ENCODE results near the gene BLOC1S3.

The BLOC1S3 gene

DNA sequence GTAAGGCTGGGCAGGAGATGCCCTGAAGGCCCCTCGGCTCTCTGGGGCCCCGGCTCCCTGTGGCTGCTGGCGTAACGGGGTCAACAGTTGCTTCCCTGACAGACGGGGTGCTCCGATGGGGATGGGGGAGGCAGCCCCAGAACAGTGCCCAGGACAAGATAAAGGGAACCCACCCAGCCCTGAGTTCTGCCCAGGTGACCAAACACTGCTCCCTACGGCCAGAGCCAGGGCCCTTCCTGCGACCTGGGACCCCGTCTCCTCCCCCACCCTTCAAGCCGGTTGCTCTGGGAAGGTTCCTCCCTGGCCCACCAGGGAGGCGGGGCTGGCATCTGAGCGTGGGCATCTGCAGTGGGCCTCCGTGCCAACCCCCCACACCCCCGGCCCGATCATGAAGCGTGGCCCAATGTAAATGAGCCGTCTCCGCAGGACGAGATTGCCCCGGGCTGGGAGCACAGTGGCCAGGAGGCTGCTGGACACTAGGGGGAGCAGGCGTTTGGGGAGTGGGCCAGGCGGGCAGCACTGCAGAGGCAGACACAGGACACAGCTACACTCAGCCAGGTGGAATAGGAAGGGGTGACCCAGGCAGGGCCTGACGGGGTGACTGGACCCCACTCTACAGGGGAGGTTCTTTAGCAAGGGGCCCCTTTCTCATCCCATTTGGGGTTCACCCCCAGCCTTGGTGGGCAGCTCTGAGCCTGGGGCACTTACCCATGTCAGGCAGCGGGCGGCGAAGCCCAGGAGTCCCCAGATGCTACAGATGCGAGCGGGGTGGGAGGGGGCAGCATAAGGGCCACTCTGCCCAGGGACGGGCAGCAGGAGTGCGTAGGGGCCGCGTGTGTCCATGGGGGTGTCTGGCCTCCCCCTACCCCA lies 16.6 kb upstream of the BLOC1S3 start:
- DNase-seq (ENCODE audit: low read depth): no peak

DNA sequence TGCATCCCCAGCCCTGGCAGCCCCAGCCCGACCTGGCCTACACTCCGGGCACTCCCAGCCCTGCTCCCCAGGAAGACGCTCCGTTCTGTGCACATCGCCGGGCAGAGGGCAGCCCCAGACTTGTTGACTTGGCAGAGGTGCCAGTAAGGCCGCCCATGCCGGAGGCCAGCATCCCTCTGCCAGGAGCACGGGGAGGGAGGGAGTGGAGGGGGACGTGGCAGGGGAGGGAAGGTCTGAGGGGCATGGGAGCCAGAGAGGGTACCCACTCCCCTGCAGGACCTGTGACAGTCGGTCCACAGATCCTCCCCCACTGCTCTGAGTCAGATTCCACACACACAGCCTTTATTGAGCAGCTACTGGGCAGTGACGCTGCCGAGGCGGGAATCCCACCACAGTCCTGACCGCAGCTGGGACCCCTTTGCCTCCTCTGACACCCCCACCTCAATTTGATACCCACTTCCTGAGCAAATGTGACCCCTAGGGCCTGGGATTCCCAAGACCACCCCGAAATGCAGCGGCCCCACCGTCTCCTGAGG lies 15.9 kb upstream of the BLOC1S3 start:
- DNase-seq (ENCODE audit: low read depth): no peak

DNA sequence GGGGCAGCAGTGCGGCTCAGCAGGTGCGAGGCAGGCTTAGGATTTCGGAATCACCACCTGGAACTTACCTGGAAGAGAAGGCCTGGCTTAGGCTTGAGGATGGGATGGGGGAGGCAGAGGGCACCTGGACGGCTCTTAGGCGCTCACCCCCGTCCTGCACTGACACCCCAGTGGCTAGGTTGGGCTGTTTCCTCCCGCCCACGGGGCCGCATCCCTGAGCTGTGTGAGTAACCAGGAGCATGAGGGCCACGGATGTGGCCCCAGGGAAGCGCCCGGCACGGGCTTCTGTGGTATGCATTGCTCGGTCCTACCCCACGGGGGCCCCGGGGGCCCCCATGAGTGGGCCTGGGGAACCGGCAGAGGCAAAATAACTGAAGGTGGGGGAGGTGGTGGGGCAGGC lies 15.4 kb upstream of the BLOC1S3 start:
- no peak for DNase-seq (ENCODE audit: low read depth)

DNA sequence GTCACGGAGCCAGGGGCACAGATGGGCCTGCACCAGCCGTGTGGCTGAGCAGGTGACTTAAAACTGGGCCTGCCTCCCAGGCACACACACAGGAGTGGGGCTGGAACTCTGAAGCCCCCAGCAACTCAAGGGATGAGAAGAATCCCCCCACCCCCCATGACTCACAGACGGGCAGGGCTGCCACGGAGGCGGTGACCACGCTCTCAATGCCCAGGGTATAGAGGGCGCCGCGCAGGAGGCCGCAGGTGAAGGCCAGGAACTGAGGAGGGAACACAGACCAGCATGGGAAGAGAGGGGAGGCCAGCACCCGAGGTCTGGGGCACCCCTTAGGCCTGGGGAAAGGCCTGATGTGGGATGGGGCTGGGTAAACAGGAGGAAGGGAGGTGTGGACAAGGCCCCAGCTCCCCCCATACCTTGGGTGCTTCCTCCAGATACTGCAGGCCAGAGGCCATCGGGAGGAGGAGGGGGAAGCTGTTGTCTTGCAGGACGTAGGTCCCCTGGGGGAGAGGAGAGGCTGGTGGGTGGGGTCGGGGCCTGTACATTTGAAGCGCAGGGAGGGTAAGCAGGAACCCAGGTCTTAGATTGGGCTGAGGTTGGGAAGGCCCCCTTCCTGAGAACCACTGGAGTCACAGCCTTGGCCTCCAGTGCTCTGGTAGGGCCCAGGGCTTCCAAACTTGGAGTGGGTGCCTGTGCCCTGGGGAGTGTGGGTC lies 14.7 kb upstream of the BLOC1S3 start:
- DNase-seq (ENCODE audit: low read depth): no peak

DNA sequence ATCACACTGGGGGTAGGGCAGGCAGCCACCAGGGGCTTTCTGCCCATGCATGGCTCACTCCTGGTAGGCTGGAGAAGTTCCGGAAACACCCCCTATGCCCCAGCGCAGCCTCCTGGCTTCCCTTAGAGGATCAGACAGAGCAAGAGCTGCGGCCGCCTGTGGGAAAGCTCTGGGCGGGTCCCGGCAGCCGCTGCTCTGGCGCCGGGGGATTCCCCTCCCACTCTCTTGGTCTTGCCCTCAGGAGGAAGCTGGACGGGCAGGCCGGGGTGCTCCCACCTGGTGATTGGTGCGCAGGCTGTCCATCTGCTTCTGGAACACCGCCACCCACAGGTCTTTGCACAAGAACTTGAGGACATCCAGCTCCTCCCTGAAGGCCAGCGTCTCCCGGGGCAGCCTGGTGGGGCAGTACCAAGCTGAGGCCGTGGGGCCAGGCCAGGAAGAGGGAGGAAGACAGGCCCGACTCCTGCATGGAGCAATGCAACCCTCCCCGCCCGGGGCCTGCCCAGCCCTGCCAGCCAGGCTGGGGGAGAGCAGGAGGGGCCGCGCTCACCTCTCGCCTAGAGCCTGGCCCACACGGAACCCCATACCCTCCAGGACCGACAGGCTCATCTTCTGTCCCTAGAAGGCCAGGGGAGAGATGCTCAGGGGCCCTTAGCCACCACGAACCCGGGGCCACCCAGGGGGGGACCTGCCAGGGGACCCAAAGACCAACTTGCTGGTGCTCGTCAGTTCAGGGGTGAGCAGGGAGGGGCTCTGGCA lies 13.8 kb upstream of the BLOC1S3 start:
- no peak for DNase-seq (ENCODE audit: low read depth)

DNA sequence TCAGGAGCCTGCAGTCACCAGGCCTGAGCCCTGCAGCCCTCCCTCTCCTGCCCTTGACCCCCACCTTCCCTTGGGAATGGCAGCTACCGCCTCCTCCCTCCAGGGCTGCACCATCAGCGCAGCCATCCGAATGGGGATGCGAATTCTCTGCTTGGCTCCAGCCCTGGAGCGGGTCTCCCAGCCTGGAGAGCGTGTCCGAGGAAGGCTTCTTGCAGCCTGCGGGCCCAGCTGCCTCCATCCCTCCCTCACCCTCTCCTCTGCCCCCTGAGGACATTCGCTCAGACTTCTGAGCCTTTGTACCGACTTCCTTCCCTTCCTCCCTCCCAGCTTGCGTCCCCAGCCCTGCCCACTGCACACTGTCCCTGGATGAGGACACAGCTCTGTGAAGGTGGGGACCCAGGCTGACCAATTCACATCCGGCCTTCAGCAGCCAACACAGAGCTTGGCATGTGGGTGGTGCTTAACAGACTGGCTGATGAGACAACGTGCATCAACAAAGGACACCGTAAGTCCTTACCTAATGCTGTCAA lies 11.8 kb upstream of the BLOC1S3 start:
- no peak for DNase-seq (ENCODE audit: low read depth)

DNA sequence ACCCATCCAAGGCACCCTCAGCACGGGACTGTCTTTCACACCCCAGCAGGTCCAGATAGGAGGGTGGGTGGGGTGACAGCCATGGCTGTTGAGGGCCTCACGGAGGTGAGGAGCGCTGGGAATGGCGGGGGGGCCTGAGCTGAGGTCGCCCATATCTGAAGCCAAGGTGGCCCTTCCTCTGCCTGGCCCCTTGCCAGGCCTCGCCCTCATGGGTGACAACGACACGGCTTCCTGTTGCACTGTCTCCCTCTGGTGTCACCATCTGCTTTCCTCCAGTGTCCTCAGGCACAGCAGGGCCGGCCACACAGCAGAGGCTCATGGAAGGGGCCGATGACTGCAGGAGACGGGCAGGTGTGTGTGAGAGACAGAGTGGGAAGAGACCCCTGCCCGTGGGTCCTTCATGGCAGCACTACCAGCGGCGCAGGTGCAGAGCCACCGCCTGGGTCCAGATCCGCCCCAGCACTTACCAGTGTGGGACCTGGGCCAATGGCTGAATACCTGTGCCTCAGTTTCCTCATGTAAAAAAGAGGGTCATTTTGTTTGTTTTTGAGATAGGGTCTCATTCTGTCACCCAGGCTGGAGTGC lies 9.7 kb upstream of the BLOC1S3 start:
- DNase-seq (ENCODE audit: low read depth): no peak

DNA sequence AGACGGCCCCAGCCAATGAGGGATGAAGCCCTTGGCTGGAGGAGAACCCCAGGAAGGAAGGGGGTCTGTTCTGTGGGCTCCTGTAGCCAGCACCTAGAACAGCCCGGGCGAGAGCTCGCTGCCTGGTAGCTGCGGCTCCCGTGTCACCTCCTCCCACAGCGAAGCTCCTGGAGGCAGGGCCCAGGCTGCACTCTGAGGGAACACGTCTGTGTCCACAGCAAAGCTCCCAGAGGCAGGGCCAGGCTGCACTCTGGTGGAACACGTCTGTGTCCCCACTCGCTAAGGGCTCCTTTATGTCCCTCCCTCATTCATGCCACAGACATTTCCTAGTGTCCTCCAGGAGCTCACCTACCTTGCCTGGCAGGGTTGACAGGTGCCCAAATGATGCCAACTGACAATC lies 9.0 kb upstream of the BLOC1S3 start:
- no peak for DNase-seq (ENCODE audit: low read depth)

DNA sequence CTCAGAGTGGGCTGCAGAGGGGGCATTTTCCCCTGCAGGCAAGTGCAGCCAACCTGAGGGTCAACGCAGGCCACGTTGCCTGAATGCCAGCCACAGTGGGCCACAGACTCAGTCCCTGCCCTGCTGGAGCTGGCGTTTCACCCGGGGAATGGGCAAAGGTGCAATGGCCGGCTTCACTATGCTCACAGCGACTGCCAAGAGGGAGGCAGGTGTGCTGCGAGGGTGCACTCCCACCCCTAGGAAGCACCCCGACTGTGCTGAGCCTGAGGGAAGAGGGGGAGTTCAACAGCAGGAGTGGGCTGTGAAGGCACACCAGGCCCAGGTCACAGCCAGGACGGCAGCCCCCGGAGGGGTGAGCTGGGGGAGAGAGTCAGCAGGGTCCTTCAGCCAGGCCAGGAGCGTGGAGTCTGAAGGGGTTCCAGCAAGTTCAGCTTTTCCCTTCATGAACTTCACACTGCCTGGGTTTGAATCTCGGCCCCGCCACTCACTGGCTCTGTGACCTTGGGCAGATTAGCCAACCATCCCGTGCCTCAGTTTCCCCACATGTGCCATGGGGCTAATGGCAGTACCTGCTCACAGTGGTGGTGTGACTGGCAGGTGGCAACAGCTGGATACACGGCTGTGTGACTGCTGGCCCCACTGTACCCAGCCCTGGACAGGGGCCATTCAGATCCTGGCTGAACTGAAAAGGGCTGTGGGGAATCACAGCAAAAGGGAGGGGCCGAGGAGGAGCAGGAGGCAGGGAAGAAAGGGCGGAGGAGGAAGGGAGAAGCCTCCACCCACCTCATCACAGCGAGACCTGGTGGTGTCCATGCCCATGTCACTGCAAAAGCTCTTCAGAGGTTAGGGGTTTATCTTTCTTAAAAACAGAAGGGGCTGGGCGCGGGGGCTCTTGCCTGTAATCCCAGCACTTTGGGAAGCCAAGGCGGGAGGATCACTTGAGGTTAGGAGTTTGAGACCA lies 8.2 kb upstream of the BLOC1S3 start:
- DNase-seq (ENCODE audit: low read depth): no peak

DNA sequence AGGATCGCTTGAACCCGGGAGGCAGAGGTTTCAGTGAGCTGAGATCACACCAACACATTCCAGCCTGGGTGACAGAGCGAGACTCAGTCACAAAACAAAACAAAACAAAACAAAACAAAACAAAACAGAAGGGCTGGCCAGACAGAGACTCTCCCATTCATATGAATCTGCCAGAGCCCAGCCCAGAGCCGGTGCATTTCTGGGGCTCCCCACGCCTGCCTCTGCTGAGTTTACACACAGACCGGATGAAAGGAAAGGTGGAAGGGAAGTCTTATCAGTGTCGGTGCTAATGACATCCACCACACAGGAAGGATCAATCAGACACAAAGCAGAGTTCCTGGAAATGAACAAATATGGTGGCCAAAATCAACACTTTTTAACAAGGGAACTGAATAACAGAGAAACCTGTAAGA lies 7.4 kb upstream of the BLOC1S3 start:
- no peak for DNase-seq (ENCODE audit: low read depth)

DNA sequence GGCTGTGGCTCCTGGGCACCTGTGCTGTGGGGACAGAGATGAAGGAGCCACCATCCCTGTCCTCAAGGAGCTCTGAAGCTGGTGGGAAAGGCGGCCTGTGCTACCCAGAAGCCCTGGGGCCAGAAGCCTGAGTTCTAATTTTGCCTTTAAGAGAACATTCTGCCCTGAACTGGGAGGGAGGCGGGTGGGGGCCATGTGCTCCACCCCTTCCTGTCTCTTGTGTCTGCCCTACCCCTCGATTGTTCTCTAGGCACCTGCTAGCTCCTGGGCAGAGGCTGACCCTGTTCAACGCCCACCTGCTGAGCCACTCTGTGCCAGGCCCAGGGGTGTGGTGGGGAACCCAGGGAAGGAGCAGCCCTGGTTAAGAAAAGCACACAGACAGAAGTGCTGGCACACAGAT lies 6.4 kb upstream of the BLOC1S3 start:
- DNase-seq (ENCODE audit: low read depth): no peak

DNA sequence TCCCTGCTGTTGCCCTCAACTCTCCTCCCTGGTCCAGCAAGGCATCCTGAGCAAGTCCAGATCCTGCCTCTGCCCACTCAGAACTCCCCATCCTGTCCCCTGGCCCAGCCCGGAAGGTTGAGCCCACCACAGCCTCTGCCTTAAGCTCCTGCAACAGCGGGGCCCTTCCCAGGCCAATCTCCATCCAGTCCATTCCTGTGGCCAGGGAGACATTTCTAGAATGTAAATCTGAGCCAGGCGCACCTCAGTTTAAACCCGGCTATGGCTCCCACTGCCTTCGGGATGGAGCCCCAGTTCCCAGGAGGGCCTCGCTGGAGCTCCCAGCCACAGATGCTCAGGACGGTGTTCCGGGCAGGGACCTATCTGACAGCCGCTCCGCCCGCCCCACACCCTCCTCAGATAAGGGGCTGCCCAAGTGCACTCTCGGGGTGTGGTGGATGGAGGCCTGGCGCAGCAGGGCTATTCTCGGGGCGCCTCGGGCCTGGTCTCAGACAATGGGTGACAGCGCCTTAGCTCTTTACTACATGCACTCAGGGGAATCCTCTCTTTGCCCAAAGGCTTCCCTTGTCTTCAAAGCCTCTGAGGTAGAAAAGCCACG lies 5.9 kb upstream of the BLOC1S3 start:
- no peak for DNase-seq (ENCODE audit: low read depth)

DNA sequence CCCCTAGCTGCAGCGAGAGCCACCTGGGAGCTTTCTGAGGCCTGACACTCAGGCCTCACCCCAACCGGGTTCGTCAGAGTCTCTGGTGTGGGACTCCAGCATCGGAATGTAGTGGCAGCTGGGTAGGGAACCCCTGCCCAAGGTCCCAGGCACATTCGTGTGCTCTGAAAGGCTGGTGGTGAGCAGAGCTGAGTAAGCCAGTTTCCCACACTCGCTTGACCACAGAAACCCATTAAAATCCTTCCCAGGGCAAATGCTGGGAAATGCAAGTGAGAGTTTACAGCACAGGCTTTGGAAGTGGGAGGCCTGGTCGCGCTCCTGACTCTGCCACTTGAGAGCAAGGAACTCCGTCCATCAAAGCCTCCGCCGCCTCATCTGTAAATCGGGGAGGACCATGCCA lies 4.8 kb upstream of the BLOC1S3 start:
- peak; percentile 36 for DNase-seq (ENCODE audit: low read depth)

DNA sequence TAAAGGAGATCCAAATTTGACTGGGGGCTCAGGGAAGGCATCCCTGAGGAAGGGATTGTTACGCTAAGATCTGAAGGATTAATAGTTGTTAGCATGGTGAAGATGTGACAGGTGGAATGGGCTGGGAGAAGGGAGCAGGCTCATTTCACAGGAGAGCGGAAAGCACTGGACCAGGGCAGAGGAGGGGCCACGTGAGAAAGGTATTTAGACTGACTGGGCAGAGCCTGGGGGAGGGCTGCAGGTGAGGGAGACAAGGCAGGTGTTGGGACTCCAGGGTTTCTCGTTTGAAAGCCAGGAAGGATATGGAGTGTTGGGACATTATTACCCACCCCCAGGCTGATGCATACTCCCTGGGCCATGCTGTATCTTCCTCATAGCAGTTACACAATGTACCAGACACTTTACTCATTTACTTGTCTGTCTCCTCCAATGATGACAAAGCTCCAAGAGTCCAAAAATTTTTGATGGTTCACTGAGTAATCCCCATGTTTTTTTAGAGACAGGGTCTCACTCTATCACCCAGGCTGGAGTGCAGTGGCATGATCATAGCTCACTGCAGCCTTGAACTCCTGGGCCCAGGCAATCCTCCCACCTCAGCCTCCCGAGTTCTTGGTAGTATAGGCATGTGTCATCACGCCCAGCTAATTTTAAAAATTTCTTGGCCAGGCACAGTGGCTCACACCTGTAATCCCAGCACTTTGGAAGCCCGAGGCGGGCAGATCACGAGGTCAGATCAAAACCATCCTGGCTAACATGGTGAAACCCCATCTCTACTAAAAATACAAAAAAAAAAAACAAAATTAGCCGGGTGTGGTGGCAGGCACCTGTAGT lies 2.9 kb upstream of the BLOC1S3 start:
- no peak for DNase-seq (ENCODE audit: low read depth)

DNA sequence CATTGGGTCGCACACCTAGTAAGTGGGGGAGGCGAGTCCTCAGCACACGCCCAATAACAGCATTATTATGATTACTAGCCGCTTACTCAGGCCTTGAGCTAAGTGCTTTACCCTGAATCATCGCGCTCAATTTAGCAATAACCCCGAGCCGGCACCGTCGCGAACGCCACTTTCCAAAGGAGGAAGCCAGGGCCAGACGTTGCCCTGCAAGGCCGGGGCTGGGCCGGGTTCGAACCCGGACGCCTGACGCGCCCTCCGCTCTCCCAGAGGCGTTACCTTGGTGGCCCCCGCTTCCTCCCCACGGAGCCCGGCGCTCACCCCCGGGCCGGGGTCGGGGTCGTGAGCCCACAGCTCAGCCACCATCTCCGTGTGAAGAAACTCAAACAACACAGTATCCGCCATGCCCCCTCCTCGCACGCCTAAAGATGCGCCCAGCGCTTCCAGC lies 745 bp upstream of the BLOC1S3 start, which contains the start of gene TRAPPC6A:
TRAPPC6A (minus strand) TSS at position 421 of the 445 bp plus-strand sequence; CDS start at position 402, 19 bp downstream.
- DNase-seq (ENCODE audit: low read depth): peak; percentile 40

DNA sequence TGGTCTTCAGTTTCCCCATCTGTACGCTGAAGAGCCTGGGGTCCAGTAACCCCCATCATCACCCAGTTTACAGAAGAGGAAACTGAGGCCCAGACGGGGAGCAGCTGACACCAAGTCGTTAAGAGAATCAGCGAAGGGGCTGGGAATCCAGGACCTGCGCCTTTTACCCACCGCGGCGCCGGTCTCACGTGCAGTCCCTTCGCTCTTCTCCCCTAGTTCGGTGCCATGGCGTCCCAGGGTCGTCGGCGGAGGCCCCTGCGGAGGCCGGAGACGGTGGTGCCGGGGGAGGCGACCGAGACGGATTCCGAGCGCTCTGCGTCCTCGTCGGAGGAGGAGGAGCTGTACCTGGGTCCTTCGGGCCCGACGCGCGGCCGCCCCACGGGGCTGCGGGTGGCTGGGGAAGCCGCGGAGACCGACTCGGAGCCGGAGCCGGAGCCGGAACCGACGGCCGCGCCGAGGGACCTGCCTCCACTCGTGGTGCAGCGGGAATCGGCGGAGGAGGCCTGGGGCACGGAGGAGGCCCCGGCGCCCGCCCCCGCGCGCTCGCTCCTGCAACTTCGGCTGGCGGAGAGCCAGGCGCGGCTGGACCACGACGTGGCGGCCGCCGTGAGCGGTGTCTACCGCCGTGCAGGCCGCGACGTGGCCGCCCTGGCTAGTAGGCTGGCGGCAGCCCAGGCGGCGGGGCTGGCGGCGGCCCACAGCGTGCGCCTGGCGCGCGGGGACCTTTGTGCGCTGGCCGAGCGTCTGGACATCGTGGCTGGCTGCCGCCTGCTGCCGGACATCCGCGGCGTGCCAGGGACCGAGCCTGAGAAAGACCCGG lies 698 bp downstream of the BLOC1S3 start:
- DNase-seq (ENCODE audit: low read depth): no peak

DNA sequence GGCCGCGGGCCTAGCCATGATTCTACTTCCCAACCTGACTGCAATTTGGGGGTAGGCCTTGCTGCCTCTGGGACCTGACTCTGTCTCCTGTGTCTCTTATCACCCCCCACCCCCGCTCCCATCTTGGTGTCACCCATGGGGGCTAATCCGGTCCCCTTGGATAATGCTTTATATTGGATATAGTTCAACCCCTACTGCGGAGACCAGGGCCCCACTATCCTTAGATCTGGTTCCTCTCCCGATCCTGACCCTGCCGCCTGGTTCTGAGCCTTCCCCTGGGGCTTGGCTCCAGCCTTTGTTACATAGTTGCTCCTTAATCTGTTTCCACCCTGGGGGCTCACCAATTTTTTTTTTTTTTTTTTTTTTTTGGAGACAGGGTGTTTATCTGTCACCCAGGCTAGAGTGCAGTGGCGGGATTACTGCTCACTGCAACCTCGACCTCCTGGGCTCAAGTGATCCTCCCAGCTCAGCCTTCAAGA lies 1.3 kb downstream of the BLOC1S3 start:
- DNase-seq (ENCODE audit: low read depth): no peak

DNA sequence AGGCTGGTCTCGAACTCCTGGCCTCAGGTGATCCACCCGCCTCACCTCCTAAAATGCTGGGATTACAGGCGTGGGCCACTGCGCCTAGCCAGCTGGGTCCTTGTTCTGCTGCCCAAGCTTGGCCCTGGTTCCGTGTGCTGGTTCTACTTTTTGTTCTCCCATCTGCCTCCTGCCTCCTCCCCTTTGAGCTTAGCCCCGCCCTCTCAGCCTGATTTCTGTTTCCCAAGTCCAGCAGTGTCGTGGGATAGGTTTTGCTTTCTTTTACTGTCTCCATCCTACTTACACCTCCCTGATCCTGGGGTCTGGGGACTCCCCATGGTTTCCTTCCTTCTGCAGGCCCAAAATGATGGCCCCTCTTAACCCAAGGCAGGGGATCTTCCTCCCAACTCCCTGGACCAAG lies 2.4 kb downstream of the BLOC1S3 start:
- DNase-seq (ENCODE audit: low read depth): no peak
